ENCODE results near the gene NUDT3. TPM values are rescaled to one million over a fixed set of nuclear protein-coding genes. Genes with fewer than 3 reads are reported as not detected.
"Not testable (repeated sequence)": the region's sequence is repeated elsewhere in the genome, so short reads cannot be mapped to it uniquely, and the experiment has no call there.

NUDT3 gene
- total RNA-seq, 1 donor from 2014 or later: 38.2 TPM

GRCh38 chr6:34396518-34396917, 4.0 kb upstream of the NUDT3 start:
- intact Hi-C loops (cut with DNase I): no loop called here

GRCh38 chr6:34393966-34394305, 1.5 kb upstream of the NUDT3 start:
- intact Hi-C loops (cut with DNase I): loop anchor here (5.0 kb wide), 2 partner anchors 57 to 92 kb away; no protein-coding TSS in a partner anchor
- no peak for DNase-seq (ENCODE audit: low spot score)

More at GRCh38 chr6:34396518-34396917, 4.0 kb upstream of the NUDT3 start:
- no peak for DNase-seq (ENCODE audit: low spot score)

GRCh38 chr6:34393191-34393965, 909 bp upstream of the NUDT3 start:
- intact Hi-C loops (cut with DNase I): loop anchor here (5.0 kb wide), 2 partner anchors 56 to 91 kb away; no protein-coding TSS in a partner anchor
- no peak for DNase-seq (ENCODE audit: low spot score)

DNA sequence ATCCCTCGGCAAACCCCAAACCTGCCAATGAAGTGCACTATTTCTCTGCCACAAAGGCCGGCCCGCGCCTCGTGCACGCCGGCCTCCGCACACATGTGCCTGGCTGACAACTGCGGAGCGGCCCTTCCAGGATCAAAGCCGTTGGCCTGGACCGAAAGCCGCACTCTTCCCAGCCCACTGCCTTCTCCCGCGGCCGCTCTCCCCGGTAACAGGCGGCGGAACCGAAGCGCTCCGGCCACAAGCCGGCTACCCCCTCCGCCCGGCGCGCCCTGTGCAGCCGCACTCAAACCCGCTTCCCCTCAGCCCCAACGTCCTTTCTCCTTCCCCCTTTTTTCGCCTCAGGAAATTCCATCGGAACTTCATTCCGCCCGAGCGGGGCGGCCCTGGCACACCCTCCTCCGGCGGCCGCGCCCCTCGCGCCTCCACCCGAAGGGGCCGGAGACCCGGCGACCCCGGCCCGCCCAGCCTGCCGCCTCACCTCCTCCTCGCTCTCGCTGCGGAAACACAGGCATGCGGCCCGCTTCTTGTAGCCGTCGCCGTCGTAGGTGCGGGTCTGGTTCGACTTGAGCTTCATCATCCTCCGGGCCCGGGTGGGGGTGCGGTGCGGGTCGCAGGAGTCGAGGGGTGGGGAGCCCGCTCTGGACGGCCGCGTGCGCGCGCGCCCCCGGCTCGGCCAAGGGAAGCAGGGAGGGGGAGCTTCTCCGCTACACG, 528 bp downstream of the NUDT3 start:
- intact Hi-C loops (cut with DNase I): loop anchor here (1.0 to 5.0 kb wide), 3 partner anchors 55 to 143 kb away; partner anchors contain the start of gene SMIM29
- peak; percentile 83 for DNase-seq (ENCODE audit: low spot score)

GRCh38 chr6:34391473-34391785, 1.0 kb downstream of the NUDT3 start:
- intact Hi-C loops (cut with DNase I): loop anchor here (1.0 to 5.0 kb wide), 3 partner anchors 54 to 142 kb away; partner anchors contain the start of gene SMIM29

DNA sequence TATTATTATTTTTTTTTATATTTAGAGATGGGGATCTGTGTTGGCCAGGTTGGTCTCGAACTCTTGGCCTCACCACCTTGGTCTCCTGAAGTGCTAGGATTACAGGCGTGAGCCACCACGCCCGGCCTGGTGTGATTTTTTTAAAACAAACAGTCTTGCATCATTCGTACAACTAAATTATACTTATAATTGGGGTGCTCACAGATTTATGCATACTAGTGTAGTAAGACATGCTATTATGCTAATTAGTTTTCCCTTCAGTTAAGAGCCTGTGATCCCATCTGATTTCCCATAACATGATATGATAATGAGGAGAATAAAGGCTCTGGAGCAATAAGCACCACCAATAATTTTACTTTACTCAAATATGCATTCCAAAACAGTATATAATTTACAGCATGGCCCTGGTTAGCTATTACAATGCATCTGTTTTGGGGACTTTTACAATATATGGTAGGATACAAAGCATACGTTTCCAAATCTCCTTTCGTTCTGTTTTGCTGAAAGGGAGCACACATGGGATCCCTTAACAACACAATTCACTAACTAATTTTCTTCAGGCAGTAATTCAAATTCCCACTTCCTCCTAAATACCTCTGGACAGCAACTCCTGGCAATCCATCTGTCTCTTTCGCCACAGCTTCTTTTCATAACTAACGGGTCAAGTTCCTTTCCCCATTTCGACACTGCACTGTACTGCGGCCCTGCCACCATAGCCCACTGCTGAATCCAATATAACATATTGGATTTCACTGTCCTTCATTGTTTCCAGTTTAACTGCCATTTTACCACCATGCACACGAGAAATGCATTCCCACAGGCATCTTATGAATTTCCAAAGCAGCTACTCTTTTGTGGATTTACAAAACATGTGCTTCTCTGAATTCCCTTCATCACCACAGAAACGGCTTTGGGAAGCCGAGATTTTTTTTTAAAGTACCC, 1.7 kb downstream of the NUDT3 start:
- intact Hi-C loops (cut with DNase I): loop anchor here (1.0 to 5.0 kb wide), 3 partner anchors 54 to 142 kb away; partner anchors contain the start of gene SMIM29
- no peak for DNase-seq (ENCODE audit: low spot score)

More at GRCh38 chr6:34391473-34391785, 1.0 kb downstream of the NUDT3 start:
- no peak for DNase-seq (ENCODE audit: low spot score)

GRCh38 chr6:34389034-34389433, 3.4 kb downstream of the NUDT3 start:
- intact Hi-C loops (cut with DNase I): no loop called here
- no peak for DNase-seq (ENCODE audit: low spot score)

DNA sequence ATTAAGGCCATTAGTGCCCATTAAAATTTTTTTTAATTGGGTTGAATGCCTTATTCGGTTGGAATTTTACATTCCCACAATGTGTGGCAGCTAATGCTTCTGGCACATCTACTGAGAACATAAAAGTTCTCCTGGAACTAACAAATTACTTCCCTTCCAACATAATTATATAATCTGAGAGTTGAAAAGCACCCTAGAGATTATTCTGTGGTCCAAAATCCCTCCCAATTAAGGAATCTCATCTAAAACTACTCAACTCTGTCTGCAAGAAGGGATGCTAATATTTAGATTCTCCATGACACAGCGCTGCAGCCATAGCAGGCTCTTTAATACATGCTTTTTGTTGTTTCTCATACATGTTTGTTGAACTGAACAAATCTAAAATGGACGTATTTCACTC, 4.0 kb downstream of the NUDT3 start:
- no peak for DNase-seq (ENCODE audit: low spot score)
- intact Hi-C loops (cut with DNase I): no loop called here

- no peak for DNase-seq (ENCODE audit: low spot score)
- intact Hi-C loops (cut with DNase I): no loop called here
Observed at GRCh38 chr6:34386316-34387137, 5.9 kb downstream of the NUDT3 start.

DNA sequence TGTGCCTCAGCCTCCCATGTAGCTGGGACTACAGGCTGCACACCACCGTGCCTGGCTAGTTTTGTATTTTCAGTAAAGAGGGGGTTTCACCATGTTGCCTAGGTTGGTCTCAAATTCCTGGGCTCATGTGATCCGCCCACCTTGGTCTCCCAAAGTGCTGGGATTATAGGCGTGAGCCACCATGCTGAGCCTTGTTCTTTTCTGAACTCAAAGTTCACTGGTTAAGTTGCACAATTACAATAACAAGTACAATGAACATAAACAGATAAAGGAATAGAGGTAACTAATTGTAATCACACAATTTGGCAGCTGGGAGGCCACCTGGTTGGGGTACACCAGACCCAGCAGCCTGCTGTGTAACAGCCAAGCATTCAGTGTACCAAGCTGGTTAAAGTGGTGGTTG, 6.7 kb downstream of the NUDT3 start:
- intact Hi-C loops (cut with DNase I): no loop called here
- no peak for DNase-seq (ENCODE audit: low spot score)

GRCh38 chr6:34384321-34385153, 7.9 kb downstream of the NUDT3 start:
- intact Hi-C loops (cut with DNase I): no loop called here
- DNase-seq (ENCODE audit: low spot score): no peak

- intact Hi-C loops (cut with DNase I): no loop called here
- DNase-seq (ENCODE audit: low spot score): no peak
Observed at GRCh38 chr6:34383656-34384320, 8.7 kb downstream of the NUDT3 start.

GRCh38 chr6:34383161-34383631, 9.3 kb downstream of the NUDT3 start:
- no peak for DNase-seq (ENCODE audit: low spot score)
- intact Hi-C loops (cut with DNase I): no loop called here

- intact Hi-C loops (cut with DNase I): no loop called here
Observed at GRCh38 chr6:34381081-34381480, 11.4 kb downstream of the NUDT3 start.

GRCh38 chr6:34378470-34378869, 14.0 kb downstream of the NUDT3 start:
- intact Hi-C loops (cut with DNase I): no loop called here
- no peak for DNase-seq (ENCODE audit: low spot score)

More at GRCh38 chr6:34381081-34381480, 11.4 kb downstream of the NUDT3 start:
- no peak for DNase-seq (ENCODE audit: low spot score)

DNA sequence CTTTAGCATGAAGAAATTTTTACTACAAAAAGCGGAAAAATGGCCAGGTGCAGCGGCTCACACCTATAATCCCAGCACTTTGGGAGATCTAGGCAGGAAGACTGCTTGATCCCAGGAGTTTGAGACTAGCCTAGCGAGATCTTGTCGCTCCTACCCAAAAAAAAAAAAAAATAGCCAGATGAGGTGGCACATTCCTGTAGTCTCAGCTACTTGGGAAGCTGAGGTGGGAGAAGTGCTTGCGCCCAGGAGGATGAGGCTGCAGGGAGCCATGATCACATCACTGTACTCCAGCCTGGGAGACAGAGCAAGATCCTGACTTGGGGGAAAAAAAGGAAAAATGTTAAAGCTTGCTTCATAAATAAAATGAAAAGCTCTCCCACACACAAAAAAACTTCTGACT, 14.5 kb downstream of the NUDT3 start:
- no peak for DNase-seq (ENCODE audit: low spot score)
- intact Hi-C loops (cut with DNase I): no loop called here

DNA sequence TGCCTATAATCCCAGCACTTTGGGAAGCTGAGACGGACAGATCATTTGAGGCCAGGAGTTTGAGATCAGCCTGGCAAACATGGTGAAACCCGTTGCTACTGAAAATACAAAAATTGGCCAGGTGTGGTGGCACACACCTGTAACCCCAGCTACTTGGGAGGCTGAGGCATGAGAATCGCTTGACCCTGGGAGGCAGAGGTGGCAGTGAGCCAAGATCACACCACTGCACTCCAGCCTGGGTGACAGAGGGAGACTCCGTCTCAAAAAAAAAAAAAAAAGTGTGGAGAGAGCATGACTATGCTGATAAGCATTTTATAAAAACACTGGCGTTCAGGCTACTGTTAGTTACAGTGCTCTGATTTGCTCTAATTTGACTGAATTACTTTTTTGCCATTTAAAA, 14.9 kb downstream of the NUDT3 start:
- DNase-seq (ENCODE audit: low spot score): not testable (repeated sequence)

More for the DNA sequence above, 14.9 kb downstream of the NUDT3 start:
- intact Hi-C loops (cut with DNase I): not testable (repeated sequence)
